ENCODE measurements around the gene ATOH8. TPM values are rescaled to one million over a fixed set of nuclear protein-coding genes. Genes with fewer than 3 reads are reported as not detected.

ATOH8 gene
- polyA plus RNA-seq, 1 donor (not counting 4 experiments of a cell fraction or from before 2014, with no cell fraction given), result not detected

DNA sequence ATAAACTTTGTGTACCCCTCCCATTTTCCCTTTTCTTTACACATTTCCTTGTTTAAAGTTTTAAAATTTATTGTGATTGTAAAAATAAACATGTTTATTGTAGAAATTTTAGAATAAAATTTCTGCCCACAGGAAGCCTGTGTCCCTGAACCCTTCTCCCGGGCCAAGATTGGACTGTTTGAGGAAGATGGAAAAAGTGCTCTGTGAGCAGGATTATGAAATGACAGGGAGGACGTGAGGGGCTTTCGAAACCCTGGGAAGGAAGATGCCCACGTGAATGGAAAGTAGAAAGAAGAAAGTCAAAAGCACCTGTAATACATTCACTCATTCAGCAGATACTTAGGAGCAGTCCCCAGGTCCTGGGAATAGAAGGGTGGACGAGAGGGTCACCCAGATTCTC, 25.4 kb upstream of the ATOH8 start:
- Histone ChIP-seq H2AFZ (ENCODE audit: control insufficient read depth, low read length) (no peak overlapping the region), H3K9ac (ENCODE audit: control insufficient read depth, extremely low read depth, insufficient read depth, low read length) (no peak overlapping the region), H3K4me2 (ENCODE audit: control insufficient read depth, extremely low read depth, insufficient read depth, low read depth, low read length) (no peak overlapping the region), H3K9me1 (ENCODE audit: control insufficient read depth, extremely low read depth, insufficient read depth, low read length) (no peaks in the 10 kb centered on the region), H3K9me3 (ENCODE audit: control insufficient read depth, low read depth, low read length) (no peaks in the 10 kb centered on the region), H3K79me2 (ENCODE audit: control insufficient read depth, insufficient read depth, low read length) (no peaks in the 10 kb centered on the region), H3K4me1 (ENCODE audit: control insufficient read depth, extremely low read depth, insufficient read depth, low read length) (no peaks in the 10 kb centered on the region), H3K27ac (ENCODE audit: control insufficient read depth, insufficient read depth, low read length) (no peak overlapping the region), H3K4me3 (ENCODE audit: control insufficient read depth in 2 of 3, extremely low read depth in 1 of 3, insufficient read depth in 2 of 3, low read depth in 1 of 3, low read length in 3 of 3) (no peak overlapping the region), H3K27me3 (ENCODE audit: control insufficient read depth, extremely low read depth, insufficient read depth, low read length) (peaks cover 25% of the 10 kb centered on the region), H4K20me1 (ENCODE audit: control insufficient read depth, extremely low read depth, insufficient read depth, low read length) (no peaks in the 10 kb centered on the region), H3K36me3 (ENCODE audit: control insufficient read depth in 2 of 2, extremely low read depth in 1 of 2, insufficient read depth in 2 of 2, low read length in 2 of 2) (no peaks in the 10 kb centered on the region)
- FAIRE-seq (no peak), DNase-seq (ENCODE audit: low read depth, low spot score) (no peak)
- dilution Hi-C loops (cut with MboI; ENCODE audit: extremely low pct_ligation_motif_present, low sequenced_read_pairs), result no loop called here
- TF ChIP-seq, protein P1, sequence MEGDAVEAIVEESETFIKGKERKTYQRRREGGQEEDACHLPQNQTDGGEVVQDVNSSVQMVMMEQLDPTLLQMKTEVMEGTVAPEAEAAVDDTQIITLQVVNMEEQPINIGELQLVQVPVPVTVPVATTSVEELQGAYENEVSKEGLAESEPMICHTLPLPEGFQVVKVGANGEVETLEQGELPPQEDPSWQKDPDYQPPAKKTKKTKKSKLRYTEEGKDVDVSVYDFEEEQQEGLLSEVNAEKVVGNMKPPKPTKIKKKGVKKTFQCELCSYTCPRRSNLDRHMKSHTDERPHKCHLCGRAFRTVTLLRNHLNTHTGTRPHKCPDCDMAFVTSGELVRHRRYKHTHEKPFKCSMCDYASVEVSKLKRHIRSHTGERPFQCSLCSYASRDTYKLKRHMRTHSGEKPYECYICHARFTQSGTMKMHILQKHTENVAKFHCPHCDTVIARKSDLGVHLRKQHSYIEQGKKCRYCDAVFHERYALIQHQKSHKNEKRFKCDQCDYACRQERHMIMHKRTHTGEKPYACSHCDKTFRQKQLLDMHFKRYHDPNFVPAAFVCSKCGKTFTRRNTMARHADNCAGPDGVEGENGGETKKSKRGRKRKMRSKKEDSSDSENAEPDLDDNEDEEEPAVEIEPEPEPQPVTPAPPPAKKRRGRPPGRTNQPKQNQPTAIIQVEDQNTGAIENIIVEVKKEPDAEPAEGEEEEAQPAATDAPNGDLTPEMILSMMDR (optimal IDR thresholded peaks at IDR 0.05 in 1 of 3, IDR thresholded peaks at IDR 0.05 in 1 of 3, conservative IDR thresholded peaks at IDR 0.05 in 1 of 3; ENCODE audit: extremely low read depth in 1 of 3, insufficient read depth in 2 of 3, low read length in 3 of 3), result no peak
- TF ChIP-seq EZH2 (IDR thresholded peaks at IDR 0.05; ENCODE audit: low read length), result no peak

DNA sequence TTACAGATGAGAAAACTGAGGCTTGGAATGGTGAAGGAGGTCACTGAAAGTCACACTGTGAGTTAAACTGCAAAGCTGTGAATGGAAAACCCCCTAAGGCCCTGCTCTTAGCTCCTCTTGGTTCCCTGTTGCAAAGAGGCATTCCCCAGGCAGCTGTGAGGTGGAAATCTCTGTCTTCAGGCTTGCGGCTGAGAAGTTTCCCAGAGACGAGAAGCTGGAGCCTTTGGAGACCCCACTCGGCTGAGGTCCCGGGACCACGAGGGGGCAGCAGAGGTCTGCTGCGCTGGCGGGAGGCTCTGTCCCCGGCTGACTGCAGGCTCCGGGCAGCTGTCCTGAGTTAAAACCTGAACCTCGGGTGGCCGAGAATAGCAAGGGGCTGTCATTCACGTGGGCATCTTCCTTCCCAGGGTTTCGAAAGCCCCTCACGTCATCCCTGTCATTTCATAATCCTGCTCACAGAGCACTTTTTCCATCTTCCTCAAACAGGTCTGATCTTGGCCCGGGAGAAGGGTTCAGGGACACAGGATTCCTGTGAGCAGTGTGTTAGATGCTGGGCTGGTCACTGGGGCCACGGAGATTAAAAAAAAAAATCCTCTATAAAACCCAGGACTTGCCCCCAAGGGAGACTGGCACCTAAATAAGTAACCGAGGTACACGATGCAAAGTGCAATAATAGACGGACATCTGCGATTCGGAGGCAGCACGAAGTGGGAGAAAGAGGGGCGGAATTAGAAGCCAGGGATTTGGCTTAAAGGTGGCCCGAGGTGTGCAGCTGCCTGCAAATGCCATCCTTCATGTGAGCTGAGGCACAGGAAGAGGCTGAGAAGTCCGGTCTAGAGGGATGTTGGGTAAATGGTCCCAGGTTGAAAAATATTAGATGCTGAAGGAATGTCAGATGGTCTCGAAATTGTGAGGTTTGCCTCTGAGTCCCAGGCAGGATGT, 24.6 kb upstream of the ATOH8 start:
- Histone ChIP-seq H3K27me3 (ENCODE audit: control insufficient read depth, extremely low read depth, insufficient read depth, low read length) (peaks cover 33% of the 10 kb centered on the region), H3K9me3 (ENCODE audit: control insufficient read depth, low read depth, low read length) (no peaks in the 10 kb centered on the region), H3K9ac (ENCODE audit: control insufficient read depth, extremely low read depth, insufficient read depth, low read length) (no peak overlapping the region), H3K27ac (ENCODE audit: control insufficient read depth, insufficient read depth, low read length) (no peak overlapping the region), H3K4me3 (ENCODE audit: control insufficient read depth in 2 of 3, extremely low read depth in 1 of 3, insufficient read depth in 2 of 3, low read depth in 1 of 3, low read length in 3 of 3) (no peak overlapping the region), H3K9me1 (ENCODE audit: control insufficient read depth, extremely low read depth, insufficient read depth, low read length) (no peaks in the 10 kb centered on the region), H3K4me2 (ENCODE audit: control insufficient read depth, extremely low read depth, insufficient read depth, low read depth, low read length) (no peak overlapping the region), H3K36me3 (ENCODE audit: control insufficient read depth in 2 of 2, extremely low read depth in 1 of 2, insufficient read depth in 2 of 2, low read length in 2 of 2) (no peaks in the 10 kb centered on the region), H3K79me2 (ENCODE audit: control insufficient read depth, insufficient read depth, low read length) (no peaks in the 10 kb centered on the region), H2AFZ (ENCODE audit: control insufficient read depth, low read length) (no peak overlapping the region), H4K20me1 (ENCODE audit: control insufficient read depth, extremely low read depth, insufficient read depth, low read length) (no peaks in the 10 kb centered on the region), H3K4me1 (ENCODE audit: control insufficient read depth, extremely low read depth, insufficient read depth, low read length) (no peaks in the 10 kb centered on the region)
- FAIRE-seq (peak; percentile 69), DNase-seq (ENCODE audit: low read depth, low spot score) (no peak)
- dilution Hi-C loops (cut with MboI; ENCODE audit: extremely low pct_ligation_motif_present, low sequenced_read_pairs), result no loop called here
- TF ChIP-seq EZH2 (IDR thresholded peaks at IDR 0.05; ENCODE audit: low read length), result no peak
- TF ChIP-seq, protein P1 (optimal IDR thresholded peaks at IDR 0.05 in 1 of 3, IDR thresholded peaks at IDR 0.05 in 1 of 3, conservative IDR thresholded peaks at IDR 0.05 in 1 of 3; ENCODE audit: extremely low read depth in 1 of 3, insufficient read depth in 2 of 3, low read length in 3 of 3), result peak; percentile 90 to 99 (median 93)
